Epithelial cell of esophagus (primary cell): Measurements from ENCODE around the gene TMPRSS6.

Experiments used
- DNase-seq: peaks from one replicate; pipeline ENCODE4 v3.0.0; 2010; ENCODE audit warnings: low read depth
- H3K4me3 ChIP-seq: 2 replicates; pipeline ENCODE4 v1.5.1; 2011; ENCODE audit warnings: mild to moderate bottlenecking, low read length, control low read depth
- TF ChIP-seq, protein P1 (sequence below): IDR thresholded peaks from 2 replicates; pipeline ENCODE4 v1.5.1; 2011; ENCODE audit warnings: low read depth, mild to moderate bottlenecking, low read length, control low read depth, inconsistent platforms; ENCODE audit not compliant: insufficient read depth; ENCODE audit errors: missing control alignments

Gene TMPRSS6

DNA sequence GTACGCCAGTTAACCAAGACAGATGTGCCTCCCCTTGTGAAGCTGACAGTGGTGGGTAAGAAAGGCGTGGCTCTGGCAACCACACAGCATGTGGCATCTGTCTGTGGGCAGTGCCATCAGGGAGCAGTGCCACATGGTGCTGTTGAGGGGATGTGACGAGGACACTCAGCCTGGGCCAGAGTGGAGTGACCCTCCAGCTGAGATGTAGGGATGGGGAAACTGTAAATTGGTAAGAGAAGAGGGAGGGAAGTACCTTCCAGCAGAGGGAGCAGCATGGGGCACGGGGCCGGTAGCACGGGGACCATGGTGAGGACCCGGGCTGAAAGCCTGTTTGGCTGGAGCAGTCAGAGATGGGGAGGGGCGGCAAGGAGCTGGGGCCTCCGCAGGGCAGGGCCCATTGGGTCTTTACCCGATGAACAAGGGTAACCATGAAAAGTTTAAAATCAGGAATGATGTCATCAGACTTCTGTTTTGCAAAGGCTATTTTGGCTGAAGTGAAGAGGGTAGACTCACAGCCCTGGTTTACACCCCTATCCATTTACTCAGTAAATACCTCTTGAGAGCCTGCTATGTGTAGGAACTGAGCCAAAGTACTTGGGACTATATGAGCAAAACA, 10.4 kb downstream of the TMPRSS6 start:
- TF ChIP-seq, protein P1, sequence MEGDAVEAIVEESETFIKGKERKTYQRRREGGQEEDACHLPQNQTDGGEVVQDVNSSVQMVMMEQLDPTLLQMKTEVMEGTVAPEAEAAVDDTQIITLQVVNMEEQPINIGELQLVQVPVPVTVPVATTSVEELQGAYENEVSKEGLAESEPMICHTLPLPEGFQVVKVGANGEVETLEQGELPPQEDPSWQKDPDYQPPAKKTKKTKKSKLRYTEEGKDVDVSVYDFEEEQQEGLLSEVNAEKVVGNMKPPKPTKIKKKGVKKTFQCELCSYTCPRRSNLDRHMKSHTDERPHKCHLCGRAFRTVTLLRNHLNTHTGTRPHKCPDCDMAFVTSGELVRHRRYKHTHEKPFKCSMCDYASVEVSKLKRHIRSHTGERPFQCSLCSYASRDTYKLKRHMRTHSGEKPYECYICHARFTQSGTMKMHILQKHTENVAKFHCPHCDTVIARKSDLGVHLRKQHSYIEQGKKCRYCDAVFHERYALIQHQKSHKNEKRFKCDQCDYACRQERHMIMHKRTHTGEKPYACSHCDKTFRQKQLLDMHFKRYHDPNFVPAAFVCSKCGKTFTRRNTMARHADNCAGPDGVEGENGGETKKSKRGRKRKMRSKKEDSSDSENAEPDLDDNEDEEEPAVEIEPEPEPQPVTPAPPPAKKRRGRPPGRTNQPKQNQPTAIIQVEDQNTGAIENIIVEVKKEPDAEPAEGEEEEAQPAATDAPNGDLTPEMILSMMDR, result no peak
- no peak overlapping the region for H3K4me3 ChIP-seq
- DNase-seq, result no peak

DNA sequence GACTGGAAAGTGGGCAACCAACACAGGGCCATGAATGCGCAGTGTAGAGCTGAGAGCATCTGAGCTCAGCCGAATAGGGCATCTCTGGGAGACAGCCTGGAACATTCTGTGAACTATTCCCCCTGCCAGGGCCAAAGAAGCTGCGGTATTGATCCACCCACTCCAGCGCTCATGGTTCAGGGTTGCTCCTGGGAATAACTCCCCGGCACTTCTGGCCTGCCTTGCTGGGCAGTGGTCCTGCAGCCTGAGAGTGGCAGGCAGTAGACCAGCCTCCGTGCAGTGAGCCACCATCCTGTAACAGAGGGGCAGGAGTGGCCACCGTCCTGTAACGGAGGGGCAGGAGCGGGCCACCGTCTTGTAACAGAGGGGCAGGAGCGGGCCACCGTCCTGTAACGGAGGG, 12.2 kb downstream of the TMPRSS6 start:
- DNase-seq, result no peak
- H3K4me3 ChIP-seq, result no peak overlapping the region
- TF ChIP-seq, protein P1, result no peak

DNA sequence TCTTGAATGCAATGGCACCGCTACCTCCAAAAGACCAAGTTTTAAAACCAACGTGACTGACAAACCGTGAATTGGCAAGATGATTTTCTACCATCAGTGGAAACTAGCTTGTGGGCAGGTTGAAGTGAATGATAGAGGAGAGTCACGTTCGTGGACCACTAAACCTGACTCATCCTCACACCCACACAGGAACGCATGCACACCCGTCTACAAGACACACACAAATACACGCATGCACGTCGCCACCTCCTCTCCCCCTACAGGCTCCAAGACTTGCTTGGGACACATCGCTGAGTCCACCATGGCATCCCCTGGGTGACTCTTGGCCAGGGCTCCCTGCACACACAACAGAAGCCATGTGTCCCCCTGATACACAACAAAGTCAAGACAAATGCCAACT, 14.4 kb downstream of the TMPRSS6 start:
- TF ChIP-seq, protein P1, result no peak
- no peak for DNase-seq
- H3K4me3 ChIP-seq, result no peak overlapping the region

DNA sequence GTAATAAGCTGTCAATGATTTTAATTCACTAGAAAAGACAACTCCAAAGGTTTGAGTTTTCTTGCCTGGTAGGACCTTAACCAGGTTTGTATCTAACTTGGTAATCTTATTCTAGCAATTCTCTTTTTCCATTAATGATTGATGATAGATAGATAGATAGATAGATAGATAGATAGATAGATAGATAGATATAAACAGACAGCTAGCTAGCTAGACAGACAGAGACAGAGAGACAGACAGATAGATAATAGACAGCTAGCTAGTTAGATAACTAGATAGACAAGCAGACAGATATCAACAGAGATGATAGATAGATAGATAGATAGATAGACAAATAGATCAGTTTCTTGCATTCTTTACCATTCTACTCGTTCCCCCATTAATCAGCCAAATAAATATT, 15.3 kb downstream of the TMPRSS6 start:
- no peak overlapping the region for H3K4me3 ChIP-seq
- TF ChIP-seq, protein P1, result no peak
- no peak for DNase-seq

DNA sequence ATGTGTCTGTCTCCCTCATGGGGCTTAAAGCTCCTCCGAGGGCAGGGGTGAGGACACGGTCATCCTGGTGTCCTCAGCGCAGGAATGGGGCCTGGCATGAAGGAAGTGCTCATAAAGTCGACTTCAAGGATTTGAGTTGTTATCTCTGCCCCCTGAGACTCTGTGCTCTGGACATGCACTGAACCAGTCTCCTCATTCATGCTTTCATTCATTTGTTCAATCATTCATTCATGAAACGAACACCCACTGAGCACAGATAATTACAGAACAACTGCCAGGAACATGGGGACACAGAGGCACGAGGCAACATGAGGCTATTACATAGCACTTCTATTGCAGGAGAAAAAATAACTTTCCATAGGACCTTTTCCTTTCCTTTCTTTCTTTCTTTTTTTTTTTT, 16.5 kb downstream of the TMPRSS6 start:
- H3K4me3 ChIP-seq, result no peak overlapping the region
- DNase-seq, result no peak
- TF ChIP-seq, protein P1, result no peak

DNA sequence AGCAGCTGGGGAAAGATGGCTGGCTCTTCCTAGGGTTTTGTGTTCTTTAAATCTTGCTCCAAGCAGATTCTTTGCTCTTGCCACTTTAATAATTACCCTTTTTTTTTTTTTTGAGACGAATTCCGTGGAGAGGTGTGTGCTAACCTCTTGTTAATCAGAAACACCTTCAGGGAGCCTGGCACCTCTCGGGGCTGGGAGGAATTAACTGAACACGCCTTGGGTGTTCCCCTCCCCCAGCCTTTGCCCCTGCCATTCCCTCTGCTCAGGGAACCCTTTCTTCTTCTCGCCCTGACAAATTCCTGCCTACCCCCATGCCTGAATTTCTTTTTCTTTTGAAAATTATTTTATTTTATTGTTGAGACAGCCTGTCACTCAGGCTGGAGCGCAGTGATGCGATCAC, 17.5 kb downstream of the TMPRSS6 start:
- no peak overlapping the region for H3K4me3 ChIP-seq
- DNase-seq, result no peak
- TF ChIP-seq, protein P1, result no peak
